SK-N-SH (cell line): ENCODE data around the gene HAPLN2.

Experiments used
- CHD2 ChIP-seq: fragments of 150-350 bp; IDR thresholded peaks from 2 replicates; pipeline ENCODE4 v1.6.1; 2018; ENCODE audit warnings: low read length; ENCODE audit not compliant: partially characterized antibody
- CTCF ChIP-seq: fragments of 200-600 bp; sonication (generic); IDR thresholded peaks from 2 replicates; pipeline ENCODE4 v1.6.1; 2017; ENCODE audit warnings: antibody characterized with exemption, mild to moderate bottlenecking, moderate library complexity
- ELF1 ChIP-seq: IDR thresholded peaks from 2 replicates; pipeline ENCODE4 v1.4.0; 2012
- EP300 ChIP-seq, 2 experiments: IDR thresholded peaks; 2 replicates each; pipeline versions ENCODE4 v1.4.0 to v1.6.1; 2012; ENCODE audit warnings: borderline replicate concordance in 1 of 2, low read depth in 1 of 2, low read length in 1 of 2
- GABPA ChIP-seq: IDR thresholded peaks from 2 replicates; pipeline ENCODE4 v1.4.0; 2012; ENCODE audit warnings: low read depth, mild to moderate bottlenecking
- JUND ChIP-seq: IDR thresholded peaks from 2 replicates; pipeline ENCODE4 v1.4.0; 2012
- POLR2AphosphoS5 ChIP-seq: IDR thresholded peaks from 2 replicates; pipeline ENCODE4 v1.6.1; 2012; ENCODE audit warnings: low read depth, low read length
- RAD21 ChIP-seq: IDR thresholded peaks from 2 replicates; pipeline ENCODE4 v1.6.1; 2012; ENCODE audit warnings: mild to moderate bottlenecking, low read length
- REST ChIP-seq: IDR thresholded peaks from 2 replicates; pipeline ENCODE4 v1.6.1; 2012; ENCODE audit warnings: mild to moderate bottlenecking, low read depth, low read length, moderate library complexity
- TF ChIP-seq, protein P1 (sequence below): IDR thresholded peaks from 2 replicates; pipeline ENCODE4 v1.4.0; 2012; ENCODE audit warnings: low read depth, borderline replicate concordance

GRCh38 chr1:156578055-156578454 is 41.2 kb upstream of the HAPLN2 start:
- TF ChIP-seq CTCF (no peak), POLR2AphosphoS5 (no peak), REST (no peak), RAD21 (no peak), EP300 (IDR thresholded peaks at IDR 0.05; ENCODE audit: borderline replicate concordance in 1 of 2, low read depth in 1 of 2, low read length in 1 of 2) (no peak), JUND (no peak), CHD2 (no peak), ELF1 (no peak), GABPA (no peak)
- TF ChIP-seq, protein P1, sequence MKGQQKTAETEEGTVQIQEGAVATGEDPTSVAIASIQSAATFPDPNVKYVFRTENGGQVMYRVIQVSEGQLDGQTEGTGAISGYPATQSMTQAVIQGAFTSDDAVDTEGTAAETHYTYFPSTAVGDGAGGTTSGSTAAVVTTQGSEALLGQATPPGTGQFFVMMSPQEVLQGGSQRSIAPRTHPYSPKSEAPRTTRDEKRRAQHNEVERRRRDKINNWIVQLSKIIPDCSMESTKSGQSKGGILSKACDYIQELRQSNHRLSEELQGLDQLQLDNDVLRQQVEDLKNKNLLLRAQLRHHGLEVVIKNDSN = no peak
